COLO668 (cell line): ENCODE data around the gene DNAH1.

ENCODE experiments used
- DNase-seq: peaks from one replicate; lab custom pipeline; 2025; ENCODE audit not compliant: unreplicated experiment; lab: John Stamatoyannopoulos, UW

DNAH1 gene

DNA sequence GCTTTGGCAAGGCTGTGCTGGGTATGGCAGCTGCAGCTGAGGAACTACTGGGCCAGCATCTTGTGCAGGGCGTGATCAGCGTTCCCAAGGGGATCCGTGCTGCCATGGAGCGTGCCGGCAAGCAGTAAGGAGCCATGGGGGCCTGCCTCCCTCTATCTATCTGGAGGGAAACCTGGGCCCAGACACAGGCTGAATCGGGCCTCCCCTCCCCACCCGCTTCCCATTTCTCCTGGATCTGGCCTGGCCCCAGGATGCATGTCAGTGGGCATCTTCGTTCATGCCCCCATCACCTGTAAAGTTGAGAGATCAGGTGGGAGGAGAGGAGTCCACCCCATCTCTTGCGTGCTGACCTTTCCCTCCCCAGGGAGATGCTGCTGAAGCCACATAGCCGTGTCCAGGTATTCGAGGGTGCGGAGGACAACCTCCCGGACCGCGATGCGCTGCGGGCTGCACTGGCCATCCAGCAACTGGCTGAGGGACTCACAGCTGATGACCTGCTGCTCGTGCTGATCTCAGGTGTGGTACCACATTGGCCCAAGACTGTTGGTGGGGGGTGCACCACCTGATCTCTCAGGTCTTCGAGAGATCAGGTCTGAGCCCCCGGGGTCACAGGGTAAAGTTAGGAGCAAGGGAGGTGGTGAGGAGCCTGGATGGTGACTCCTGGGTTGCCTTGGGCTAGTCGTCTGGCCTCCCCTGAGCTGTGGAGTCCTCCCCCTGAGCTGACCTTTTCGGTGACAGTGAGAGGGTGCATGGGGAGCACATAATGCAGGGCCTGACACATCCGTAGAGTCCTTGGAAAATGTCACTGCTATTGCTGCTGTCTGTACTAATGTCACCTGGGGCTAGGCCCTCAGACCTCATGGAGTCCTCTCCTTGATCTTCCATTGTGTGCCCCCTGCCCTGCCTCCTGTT is 25.3 kb upstream of the DNAH1 start:
- DNase-seq = no peak

DNA sequence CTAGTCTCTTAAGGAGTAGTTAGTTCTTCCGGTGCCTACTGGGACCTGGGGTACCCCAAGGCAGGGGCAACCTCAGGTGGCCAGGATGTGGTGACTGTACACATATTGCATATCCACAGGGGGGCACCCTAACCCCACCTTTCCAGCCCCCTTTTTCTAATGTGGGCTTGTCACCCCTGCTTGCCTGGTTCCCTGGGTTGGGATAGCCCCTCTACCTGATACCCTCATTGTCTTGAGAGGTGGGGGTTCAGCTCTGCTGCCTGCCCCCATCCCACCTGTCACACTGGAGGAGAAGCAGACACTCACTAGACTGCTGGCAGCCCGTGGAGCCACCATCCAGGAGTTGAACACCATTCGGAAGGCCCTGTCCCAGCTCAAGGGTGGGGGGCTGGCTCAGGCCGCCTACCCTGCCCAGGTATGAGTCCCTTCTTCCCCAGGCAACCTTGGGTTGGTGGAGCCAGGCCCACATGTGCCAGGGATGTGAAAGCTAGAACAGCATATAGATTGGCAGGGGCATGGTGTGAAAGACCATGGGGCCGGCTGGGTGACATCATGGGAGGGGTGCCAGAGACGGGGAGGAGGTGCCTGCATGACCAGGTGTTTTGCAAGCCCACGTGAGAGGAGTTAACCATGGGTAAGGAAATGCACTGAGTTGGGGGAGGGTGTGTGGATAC is 24.5 kb upstream of the DNAH1 start:
- DNase-seq = peak; percentile 29

DNA sequence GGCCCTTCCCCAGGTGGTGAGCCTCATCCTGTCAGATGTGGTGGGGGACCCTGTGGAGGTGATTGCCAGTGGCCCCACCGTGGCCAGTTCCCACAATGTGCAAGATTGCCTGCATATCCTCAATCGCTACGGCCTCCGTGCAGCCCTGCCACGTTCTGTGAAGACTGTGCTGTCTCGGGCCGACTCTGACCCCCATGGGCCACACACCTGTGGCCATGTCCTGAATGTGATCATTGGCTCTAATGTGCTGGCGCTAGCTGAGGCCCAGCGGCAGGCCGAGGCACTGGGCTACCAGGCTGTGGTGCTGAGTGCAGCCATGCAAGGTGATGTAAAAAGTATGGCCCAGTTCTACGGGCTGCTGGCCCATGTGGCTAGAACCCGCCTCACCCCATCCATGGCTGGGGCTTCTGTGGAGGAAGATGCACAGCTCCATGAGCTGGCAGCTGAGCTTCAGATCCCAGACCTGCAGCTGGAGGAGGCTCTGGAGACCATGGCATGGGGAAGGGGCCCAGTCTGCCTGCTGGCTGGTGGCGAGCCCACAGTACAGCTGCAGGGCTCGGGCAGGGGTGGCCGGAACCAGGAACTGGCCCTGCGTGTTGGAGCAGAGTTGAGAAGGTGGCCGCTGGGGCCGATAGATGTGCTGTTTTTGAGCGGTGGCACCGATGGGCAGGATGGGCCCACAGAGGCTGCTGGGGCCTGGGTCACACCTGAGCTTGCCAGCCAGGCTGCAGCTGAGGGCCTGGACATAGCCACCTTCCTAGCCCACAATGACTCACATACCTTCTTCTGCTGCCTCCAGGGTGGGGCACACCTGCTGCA is 23.7 kb upstream of the DNAH1 start:
- DNase-seq = no peak

DNA sequence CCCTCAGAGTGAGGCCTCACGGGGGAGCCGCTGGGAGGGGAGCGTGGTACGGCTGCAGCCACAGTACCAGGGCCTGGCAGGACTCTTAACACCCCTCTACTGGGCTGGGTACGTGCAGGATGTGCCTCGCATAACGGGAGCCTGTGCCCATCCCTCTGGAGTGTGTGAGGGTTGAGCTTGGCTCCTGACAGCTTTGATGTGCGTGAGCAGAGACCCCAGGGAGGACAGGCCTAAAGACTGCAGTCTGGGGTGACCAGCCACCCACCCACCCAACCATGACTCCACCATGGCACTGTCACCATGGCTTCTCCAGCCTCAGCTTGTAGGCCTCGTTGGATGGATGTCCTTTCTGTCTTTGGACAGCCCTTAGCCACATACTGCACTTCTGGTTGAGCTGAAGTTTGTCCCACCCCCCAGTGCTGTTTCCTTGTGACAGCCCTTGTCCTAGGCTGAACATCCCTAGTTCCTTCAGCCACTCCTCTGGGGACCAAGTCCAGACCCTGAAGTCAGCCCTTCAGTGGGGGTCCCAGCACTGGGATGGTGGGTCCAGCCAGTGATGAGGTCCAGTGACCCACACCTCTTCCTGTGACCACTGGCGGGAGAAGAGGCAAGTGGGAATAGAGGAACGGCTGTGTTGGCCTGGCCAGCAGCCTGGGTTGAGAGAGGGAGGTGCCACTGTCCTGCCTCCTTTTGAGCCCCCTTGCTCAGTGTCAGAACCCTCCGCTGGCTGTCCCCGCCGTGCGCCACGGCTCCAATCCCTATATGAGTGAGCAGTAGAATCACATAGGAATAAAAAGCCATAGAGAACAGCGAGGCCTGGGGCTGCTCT is 22.4 kb upstream of the DNAH1 start:
- DNase-seq = no peak

DNA sequence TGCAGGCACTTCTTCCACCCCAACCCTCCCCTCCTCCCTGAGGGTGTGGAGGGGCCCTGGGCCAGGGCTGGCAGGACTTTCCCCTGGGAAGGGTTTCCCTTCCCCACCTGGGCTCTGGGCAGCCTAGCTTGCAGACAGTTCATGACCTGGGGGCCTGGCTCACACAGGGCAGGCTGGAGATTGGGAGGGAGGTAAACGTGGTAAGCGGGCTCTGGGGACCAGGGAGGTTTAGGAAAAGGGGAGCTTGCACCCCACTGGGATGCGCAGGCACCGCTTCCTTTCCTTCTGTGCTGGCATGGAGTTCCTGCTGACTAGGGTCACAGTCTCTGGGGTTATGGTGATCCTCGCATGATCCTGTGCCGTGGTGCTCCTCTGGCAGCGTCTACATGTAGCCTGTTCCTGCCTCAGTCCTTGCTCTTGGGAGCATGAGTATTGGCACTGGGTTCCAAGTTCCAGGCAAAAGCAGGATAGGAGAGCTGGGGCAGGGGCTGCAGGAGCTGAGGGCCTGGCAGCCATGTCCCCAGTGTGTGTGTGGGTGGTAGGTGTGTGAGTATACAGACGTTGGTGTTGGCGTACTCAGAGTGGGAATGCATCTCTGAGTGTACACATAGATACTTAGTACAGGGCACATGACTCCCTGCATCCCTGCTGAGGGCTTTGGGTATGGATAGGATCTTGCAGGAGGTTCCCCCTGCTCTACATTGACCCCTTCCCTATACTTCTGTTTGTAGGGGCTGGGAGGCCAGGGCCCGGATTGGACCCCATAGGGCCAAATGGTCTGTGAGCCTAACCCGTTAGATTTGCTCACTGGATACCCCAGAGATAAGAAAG is 21.6 kb upstream of the DNAH1 start:
- no peak for DNase-seq

DNA sequence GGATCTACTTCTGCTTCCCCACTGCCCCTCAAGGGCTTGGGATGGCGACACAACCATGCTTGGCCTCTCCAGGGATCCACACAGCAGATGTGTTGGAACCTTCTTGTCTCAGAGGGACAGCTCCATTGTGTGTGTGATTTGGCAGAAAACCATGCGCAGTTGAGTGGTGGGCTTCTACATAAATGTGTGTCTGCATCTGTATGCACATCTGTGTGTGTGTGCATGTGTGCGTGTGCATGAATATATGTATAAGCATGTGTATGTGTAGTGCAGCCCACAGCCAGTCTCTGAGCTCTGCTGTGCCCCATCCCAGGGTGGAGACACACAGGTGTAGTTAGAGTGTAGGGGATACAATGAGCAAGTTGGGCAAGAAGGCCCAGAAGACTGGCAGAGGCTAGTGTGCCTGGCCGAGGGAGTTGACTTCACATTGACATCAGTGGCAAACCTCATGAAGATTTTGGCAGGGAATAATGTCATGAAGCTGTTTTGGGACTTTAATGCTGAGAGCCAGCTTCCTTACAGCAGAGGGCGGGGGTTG is 20.4 kb upstream of the DNAH1 start:
- DNase-seq = no peak

DNA sequence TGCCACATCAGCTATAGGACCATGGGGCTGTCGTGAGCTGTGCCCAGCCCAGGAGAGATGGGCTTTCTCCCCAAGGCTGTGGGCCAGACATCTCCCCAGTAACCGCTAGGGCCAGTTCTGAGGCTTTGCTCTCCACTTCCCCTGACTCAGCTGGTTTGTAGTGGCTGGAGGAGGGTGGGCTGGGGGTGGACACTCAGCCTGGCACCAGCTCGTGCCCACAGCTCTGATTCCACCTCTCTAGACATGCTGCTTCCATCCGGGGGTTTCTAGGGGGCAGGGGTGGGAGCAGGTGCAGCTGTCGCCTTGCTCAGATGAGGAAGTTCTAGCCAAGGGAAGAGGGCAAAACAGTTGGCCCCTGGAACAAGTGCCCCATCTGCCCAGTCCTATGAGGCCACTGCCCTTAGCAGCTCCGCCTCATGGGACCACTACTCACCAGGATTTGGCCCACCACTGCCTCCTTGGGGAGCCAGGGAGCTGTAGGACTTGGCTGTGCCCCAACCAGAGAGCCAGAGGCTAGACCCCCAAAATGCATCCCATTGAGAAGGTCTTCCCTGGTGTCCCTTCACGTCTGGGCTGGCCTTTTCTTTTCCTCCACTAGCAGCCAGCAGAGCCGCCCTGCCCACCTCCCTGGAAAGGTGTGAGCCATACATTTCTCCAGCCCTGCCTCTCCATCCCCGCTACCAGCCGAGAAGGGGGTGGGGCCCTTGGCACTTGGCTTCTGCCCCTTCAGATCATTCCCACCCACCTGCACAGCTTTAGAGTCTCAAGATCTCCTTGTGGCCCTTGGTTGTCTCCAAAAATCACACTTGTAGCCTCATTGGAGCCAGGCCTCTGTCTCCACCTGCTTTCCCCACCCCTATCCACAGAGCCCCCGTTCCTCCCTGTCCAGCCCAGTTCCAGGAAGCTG is 18.6 kb upstream of the DNAH1 start:
- DNase-seq = no peak

DNA sequence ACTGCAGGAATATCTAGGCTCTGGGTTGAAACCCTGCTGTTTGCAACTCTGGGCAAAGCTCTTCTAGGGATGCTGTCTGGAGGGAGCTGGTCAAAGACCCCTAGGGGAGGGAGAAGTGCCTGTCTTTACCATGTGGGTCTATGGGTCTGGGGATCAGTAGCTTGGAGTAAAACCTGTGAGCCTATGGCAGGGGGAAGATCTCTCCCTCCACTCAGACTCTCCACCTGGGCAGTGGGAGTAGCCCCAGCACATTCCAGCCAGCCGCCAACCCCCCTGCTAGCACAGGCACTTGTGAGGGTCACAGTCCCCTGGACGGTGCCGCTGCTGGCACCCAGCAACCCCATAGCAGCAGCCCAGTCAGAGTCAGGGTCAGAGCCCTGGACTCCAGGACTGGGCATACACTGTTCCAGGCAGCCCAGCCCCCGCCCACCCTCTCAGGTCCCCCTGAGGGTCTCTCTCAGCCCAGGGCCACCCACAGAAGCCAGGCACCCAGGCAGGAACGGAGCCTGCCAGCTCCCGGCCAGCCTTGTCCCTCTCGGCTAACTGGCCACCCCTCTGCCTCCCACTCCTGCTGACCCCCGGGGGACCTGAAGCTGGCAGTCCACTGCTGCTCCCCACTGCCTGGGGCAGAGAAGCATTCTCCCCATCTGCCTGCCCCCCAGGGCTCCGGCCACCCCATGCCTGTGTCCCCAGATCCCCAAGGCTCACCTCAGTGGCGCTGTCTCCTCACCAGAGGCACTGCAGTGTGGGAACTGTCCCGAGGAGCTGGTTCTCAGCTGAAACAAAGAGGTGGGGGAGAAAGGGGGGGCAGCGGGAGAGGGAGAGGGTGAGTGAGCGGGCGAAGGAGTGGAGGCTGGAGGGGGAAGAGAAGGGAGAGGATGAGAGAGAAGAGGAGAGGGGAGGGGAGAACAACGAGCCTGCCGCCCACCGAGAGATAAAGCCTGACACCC is 17.7 kb upstream of the DNAH1 start:
- no peak for DNase-seq

DNA sequence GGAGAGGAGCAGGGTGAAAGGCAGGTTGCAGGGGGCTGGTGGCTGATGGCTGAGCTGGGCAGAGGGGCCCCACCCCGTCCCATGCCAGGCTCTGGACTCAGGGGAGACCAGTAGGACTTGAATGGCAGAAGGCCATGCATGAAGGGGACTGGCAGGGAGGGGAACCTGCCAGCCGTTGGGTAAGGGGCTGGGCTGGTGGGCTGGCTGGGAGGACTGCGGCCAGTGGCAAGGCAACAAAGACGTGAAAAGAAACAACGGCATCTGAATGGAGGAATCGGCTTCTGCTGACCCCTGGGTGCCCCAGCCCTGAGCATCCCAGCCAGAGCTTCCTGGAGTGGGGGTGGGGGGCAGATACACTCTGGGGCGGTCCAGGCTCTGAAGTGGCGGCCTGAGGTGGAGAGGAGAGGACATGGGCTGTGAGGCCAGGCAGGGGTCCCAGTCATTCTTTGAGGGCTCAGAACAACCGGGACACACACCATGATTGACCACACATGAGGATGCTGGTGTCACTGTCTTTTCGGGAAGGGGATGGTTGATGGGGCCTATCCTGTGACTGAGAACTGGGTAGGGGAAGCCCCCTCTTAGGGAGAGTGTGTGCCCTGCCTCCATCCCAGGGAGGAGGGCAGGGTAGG is 16.8 kb upstream of the DNAH1 start:
- DNase-seq = no peak

DNA sequence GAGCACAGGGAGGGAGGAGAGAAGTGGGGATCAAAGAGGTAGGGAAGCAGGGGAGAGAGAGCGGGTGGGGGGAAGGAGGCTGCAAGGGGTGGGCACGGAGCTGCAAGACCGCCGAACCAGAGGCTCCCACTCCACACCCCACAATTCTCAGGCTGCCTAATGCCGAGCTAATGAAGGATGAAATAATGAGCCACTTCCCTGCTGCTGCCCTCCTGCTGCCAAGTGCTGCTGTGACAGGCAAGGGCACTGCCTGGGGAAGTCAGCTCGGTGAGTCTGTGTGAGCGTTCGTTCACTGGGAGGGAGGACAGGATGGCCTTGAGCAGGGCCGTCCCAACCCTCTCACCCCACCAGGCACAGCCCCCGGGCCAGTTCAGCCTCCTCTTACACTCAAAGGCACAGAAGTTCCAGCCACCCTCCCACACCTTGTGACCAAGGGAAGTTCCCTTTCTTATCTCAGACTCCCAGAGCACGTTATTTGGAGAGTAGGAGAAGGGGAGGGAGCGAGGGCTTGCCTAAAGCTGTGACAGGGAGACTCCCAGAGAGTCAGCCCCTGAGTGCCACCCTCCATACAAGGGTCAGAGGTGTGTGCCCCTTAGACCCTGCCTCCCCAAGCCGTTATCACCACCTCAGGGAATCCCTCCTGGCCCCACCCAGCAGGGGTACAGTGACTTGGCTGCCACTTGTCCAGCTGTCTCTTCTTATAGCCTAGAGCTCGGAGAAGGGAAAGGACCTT is 16.1 kb upstream of the DNAH1 start:
- no peak for DNase-seq

DNA sequence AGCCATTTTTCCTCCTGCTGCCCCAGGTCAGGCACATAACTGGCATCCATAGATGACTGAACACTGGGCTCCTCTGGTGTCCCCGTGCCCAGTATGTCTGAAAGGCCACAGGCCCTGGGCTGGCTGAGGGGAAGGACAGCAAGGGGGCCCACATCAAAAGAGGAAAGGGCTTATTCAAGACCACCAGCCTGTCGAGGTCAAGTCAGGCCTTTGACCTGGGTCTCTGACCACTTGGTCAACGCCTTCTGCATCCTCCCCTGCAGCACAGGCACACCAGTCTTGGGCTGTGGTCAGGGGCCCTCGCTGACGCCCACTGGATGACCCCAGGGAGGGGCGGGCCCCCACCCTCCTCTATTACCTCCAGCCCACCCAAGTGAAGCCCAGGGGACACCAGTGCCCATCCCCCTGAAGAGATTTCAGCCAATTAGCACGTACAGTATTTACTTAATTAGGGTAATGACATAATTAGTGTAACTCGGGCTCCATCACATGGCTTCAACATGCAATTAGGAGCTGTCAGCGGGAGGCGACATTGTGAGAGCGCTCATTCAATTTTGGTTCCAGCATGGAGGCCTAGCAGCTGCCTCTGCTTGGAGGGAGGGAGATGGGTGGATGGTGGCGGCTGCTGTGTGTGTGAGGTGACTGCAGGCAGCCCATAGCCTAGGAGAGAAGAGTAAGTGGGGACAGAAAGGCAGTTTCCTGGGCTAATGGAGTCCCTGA is 13.5 kb upstream of the DNAH1 start:
- no peak for DNase-seq

DNA sequence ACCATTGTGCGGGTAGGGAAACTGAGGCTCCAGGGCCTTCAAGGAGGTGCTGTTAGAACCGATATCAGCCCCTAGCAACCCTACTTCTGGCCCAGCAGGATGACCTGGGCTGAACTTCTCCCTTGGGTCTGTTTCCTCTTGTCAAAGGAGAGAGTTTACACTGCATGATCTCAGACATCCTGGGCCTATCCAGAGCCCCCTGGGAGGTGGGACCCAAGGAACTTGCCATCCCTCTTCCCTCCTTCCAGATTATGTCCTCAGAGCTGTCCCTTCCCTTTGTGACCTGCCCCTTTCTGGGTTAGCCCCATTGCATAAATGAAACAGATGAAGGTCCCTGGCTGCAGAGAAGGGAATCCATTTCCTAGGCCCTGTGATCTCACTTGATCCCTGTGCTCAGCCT is 12.3 kb upstream of the DNAH1 start:
- DNase-seq = no peak

DNA sequence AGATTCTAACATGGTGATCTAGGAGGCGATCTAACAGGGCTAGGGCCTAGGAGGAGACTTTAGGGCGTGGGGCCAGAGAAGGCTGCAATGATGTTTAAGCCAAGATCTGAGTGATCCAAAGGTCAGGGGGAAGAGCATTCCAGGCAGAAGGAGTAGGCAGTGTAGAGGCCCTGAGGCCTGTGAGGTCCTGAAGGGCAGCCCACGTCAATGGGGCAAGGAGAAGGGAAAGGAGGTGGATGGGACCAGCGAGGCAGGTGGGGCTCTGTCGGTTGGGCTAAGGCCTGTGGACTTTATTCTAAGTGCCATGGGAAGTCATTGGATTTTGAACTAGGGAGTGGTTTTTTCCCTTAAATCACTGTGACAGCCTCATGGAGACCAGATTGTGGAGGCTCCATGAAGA is 10.2 kb upstream of the DNAH1 start:
- DNase-seq = no peak

DNA sequence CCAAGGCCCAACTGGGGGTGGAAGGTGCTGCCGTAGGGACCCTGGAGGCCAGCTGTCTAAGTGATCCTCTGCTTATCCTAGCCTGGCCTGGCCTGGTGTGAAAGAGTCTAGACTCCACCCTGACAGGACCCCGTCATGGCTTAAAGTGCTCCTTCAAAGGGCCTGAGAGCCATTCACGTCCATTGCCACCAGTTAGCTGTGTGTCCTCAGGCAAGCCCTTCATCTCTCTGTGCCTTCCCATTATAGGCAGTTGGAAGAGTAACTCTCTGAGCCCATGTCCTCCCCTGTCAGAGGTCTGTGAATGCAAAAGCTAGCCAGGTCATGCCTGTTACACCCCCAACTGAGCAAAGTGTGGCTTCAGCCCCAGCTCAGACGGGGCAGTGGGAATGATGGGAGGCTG is 9.1 kb upstream of the DNAH1 start:
- DNase-seq = no peak

DNA sequence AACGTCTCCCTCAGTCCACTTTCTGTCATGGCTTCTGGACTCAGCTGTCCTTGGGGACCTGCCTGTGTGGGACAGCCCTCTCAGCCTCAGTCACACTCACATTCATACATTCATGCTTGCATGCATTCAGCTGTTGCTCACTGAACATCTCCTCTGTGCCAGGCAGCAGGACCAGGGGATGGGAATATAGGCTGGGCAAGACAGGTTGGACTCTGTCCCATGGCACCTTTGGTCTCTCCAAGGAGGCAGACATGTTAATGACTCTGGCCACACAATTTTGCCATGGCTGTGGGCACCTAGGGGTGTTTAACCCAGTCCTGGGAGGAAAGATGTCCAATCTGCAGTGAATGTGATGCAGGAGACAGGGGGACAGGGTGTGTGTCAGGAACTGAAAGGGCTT is 7.8 kb upstream of the DNAH1 start:
- DNase-seq = no peak
